Measurements from ENCODE around the gene MEF2C.
A peak's percentile ranks its signal among the peaks of the same experiment; 100 is the strongest.

The MEF2C gene

GRCh38 chr5:88722546-88723073 is 160.4 kb downstream of the MEF2C start:
- no peak for TF ChIP-seq POLR2A (IDR thresholded peaks at IDR 0.05; ENCODE audit: low read depth, low read length)
- TF ChIP-seq TAF1 (IDR thresholded peaks at IDR 0.05; ENCODE audit: borderline replicate concordance, low read depth, low read length): no peak
- TF ChIP-seq POLR2AphosphoS5 (IDR thresholded peaks at IDR 0.05; ENCODE audit: low read depth, low read length): no peak
- no peak for FAIRE-seq
- DNase-seq (ENCODE audit: insufficient read length): no peak

- FAIRE-seq (no peak), DNase-seq (ENCODE audit: insufficient read length) (no peak)
- TF ChIP-seq POLR2AphosphoS5 (IDR thresholded peaks at IDR 0.05; ENCODE audit: low read depth, low read length): no peak
These were observed 163.6 kb downstream of the MEF2C start for GRCh38 chr5:88719434-88719833.

- FAIRE-seq (no peak), DNase-seq (ENCODE audit: insufficient read length) (no peak)
- TF ChIP-seq POLR2AphosphoS5 (IDR thresholded peaks at IDR 0.05; ENCODE audit: low read depth, low read length): no peak
- no peak for TF ChIP-seq POLR2A (IDR thresholded peaks at IDR 0.05; ENCODE audit: low read depth, low read length)
These were observed 164.2 kb downstream of the MEF2C start for GRCh38 chr5:88718736-88719135.

GRCh38 chr5:88716101-88716500 is 166.9 kb downstream of the MEF2C start:
- FAIRE-seq (no peak), DNase-seq (ENCODE audit: insufficient read length) (no peak)
- no peak for TF ChIP-seq POLR2A (IDR thresholded peaks at IDR 0.05; ENCODE audit: low read depth, low read length)
- TF ChIP-seq POLR2AphosphoS5 (IDR thresholded peaks at IDR 0.05; ENCODE audit: low read depth, low read length): no peak
- TF ChIP-seq TAF1 (IDR thresholded peaks at IDR 0.05; ENCODE audit: borderline replicate concordance, low read depth, low read length): no peak

GRCh38 chr5:88715503-88715902 is 167.5 kb downstream of the MEF2C start:
- peak; percentile 64 for TF ChIP-seq POLR2AphosphoS5 (IDR thresholded peaks at IDR 0.05; ENCODE audit: low read depth, low read length)
- peak; percentile 31 for TF ChIP-seq POLR2A (IDR thresholded peaks at IDR 0.05; ENCODE audit: low read depth, low read length)
- no peak for TF ChIP-seq TAF1 (IDR thresholded peaks at IDR 0.05; ENCODE audit: borderline replicate concordance, low read depth, low read length)
- FAIRE-seq (no peak), DNase-seq (ENCODE audit: insufficient read length) (no peak)

GRCh38 chr5:88713818-88714217 is 169.2 kb downstream of the MEF2C start:
- DNase-seq (ENCODE audit: insufficient read length) (no peak), FAIRE-seq (peak; percentile 53)
- TF ChIP-seq POLR2AphosphoS5 (IDR thresholded peaks at IDR 0.05; ENCODE audit: low read depth, low read length): no peak
- peak; percentile 38; the same call in 1 of the 2 replicates for TF ChIP-seq POLR2A (IDR thresholded peaks at IDR 0.05; ENCODE audit: low read depth, low read length)
- no peak for TF ChIP-seq TAF1 (IDR thresholded peaks at IDR 0.05; ENCODE audit: borderline replicate concordance, low read depth, low read length)

- FAIRE-seq (no peak), DNase-seq (ENCODE audit: insufficient read length) (no peak)
- TF ChIP-seq POLR2AphosphoS5 (IDR thresholded peaks at IDR 0.05; ENCODE audit: low read depth, low read length) (no peak), TAF1 (IDR thresholded peaks at IDR 0.05; ENCODE audit: borderline replicate concordance, low read depth, low read length) (no peak), POLR2A (IDR thresholded peaks at IDR 0.05; ENCODE audit: low read depth, low read length) (no peak)
These were observed 174.1 kb downstream of the MEF2C start for GRCh38 chr5:88708682-88709398.

- DNase-seq (ENCODE audit: insufficient read length): no peak
- TF ChIP-seq TAF1 (IDR thresholded peaks at IDR 0.05; ENCODE audit: borderline replicate concordance, low read depth, low read length): no peak
- TF ChIP-seq POLR2AphosphoS5 (IDR thresholded peaks at IDR 0.05; ENCODE audit: low read depth, low read length): no peak
- no peak for TF ChIP-seq POLR2A (IDR thresholded peaks at IDR 0.05; ENCODE audit: low read depth, low read length)
- no peak for FAIRE-seq
These were observed 175.0 kb downstream of the MEF2C start for GRCh38 chr5:88708021-88708420.

GRCh38 chr5:88707216-88707965 is 175.6 kb downstream of the MEF2C start:
- no peak for FAIRE-seq
- TF ChIP-seq POLR2A (IDR thresholded peaks at IDR 0.05; ENCODE audit: low read depth, low read length) (no peak), POLR2AphosphoS5 (IDR thresholded peaks at IDR 0.05; ENCODE audit: low read depth, low read length) (no peak), TAF1 (IDR thresholded peaks at IDR 0.05; ENCODE audit: borderline replicate concordance, low read depth, low read length) (no peak)
- no peak for DNase-seq (ENCODE audit: insufficient read length)

GRCh38 chr5:88702332-88702731 is 180.7 kb downstream of the MEF2C start:
- no peak for FAIRE-seq
- TF ChIP-seq POLR2A (IDR thresholded peaks at IDR 0.05; ENCODE audit: low read depth, low read length) (no peak), POLR2AphosphoS5 (IDR thresholded peaks at IDR 0.05; ENCODE audit: low read depth, low read length) (no peak), TAF1 (IDR thresholded peaks at IDR 0.05; ENCODE audit: borderline replicate concordance, low read depth, low read length) (no peak)
- no peak for DNase-seq (ENCODE audit: insufficient read length)

- TF ChIP-seq POLR2A (IDR thresholded peaks at IDR 0.05; ENCODE audit: low read depth, low read length) (no peak), POLR2AphosphoS5 (IDR thresholded peaks at IDR 0.05; ENCODE audit: low read depth, low read length) (no peak), TAF1 (IDR thresholded peaks at IDR 0.05; ENCODE audit: borderline replicate concordance, low read depth, low read length) (no peak)
- FAIRE-seq: no peak
- DNase-seq (ENCODE audit: insufficient read length): no peak
These were observed 182.9 kb downstream of the MEF2C start for GRCh38 chr5:88700121-88700520.

- DNase-seq (ENCODE audit: insufficient read length) (no peak), FAIRE-seq (no peak)
- no peak for TF ChIP-seq TAF1 (IDR thresholded peaks at IDR 0.05; ENCODE audit: borderline replicate concordance, low read depth, low read length)
- TF ChIP-seq POLR2AphosphoS5 (IDR thresholded peaks at IDR 0.05; ENCODE audit: low read depth, low read length): no peak
- no peak for TF ChIP-seq POLR2A (IDR thresholded peaks at IDR 0.05; ENCODE audit: low read depth, low read length)
These were observed 184.7 kb downstream of the MEF2C start for GRCh38 chr5:88698290-88698689.
